PC-3 (cell line): Measurements from ENCODE around the gene MUC6.

Experiments
- CTCF ChIP-seq: fragments of 300-600 bp; sonication (generic); conservative IDR thresholded peaks from 2 replicates; pipeline ENCODE4 v1.5.1; 2017; ENCODE audit warnings: antibody characterized with exemption, low read depth, mild to moderate bottlenecking, low read length
- EZH2 ChIP-seq: fragments of 300-600 bp; sonication (generic); IDR thresholded peaks from one replicate; pipeline ENCODE4 v1.6.1; 2017; ENCODE audit warnings: antibody characterized with exemption, mild to moderate bottlenecking, low read length; ENCODE audit not compliant: unreplicated experiment
- EZH2phosphoT487 ChIP-seq: fragments of 300-600 bp; sonication (generic); IDR thresholded peaks from 2 replicates; pipeline ENCODE4 v1.6.1; 2018; ENCODE audit warnings: mild to moderate bottlenecking, antibody characterized with exemption, low read length, borderline replicate concordance

GRCh38 chr11:995044-995751 lies 41.3 kb downstream of the MUC6 start:
- TF ChIP-seq CTCF (no peak), EZH2 (no peak), EZH2phosphoT487 (no peak)
